NCI-H748 (cell line): ENCODE results near the gene PPIE.
"Not testable (repeated sequence)": the region's sequence is repeated elsewhere in the genome, so short reads cannot be mapped to it uniquely, and the experiment has no call there.

Experiments used
- DNase-seq: peaks from one replicate; lab custom pipeline; 2025; ENCODE audit not compliant: unreplicated experiment; lab: John Stamatoyannopoulos, UW

PPIE gene

GRCh38 chr1:39776886-39777285 is 38.2 kb downstream of the PPIE start:
- DNase-seq, result no peak

GRCh38 chr1:39777306-39777705 is 38.6 kb downstream of the PPIE start:
- no peak for DNase-seq

- not testable (repeated sequence) for DNase-seq
These were observed 39.2 kb downstream of the PPIE start for GRCh38 chr1:39777896-39778295.

- DNase-seq, result not testable (repeated sequence)
These were observed 39.9 kb downstream of the PPIE start for GRCh38 chr1:39778463-39779099.

- DNase-seq, result no peak
These were observed 40.5 kb downstream of the PPIE start for GRCh38 chr1:39779137-39779536.

- DNase-seq, result no peak
These were observed 41.1 kb downstream of the PPIE start for GRCh38 chr1:39779821-39780220.

GRCh38 chr1:39781349-39781715 is 42.6 kb downstream of the PPIE start:
- DNase-seq, result no peak

- DNase-seq, result no peak
These were observed 43.4 kb downstream of the PPIE start for GRCh38 chr1:39782103-39782502.

GRCh38 chr1:39782685-39783084 is 44.0 kb downstream of the PPIE start:
- not testable (repeated sequence) for DNase-seq

GRCh38 chr1:39786303-39787107 is 47.8 kb downstream of the PPIE start:
- DNase-seq, result not testable (repeated sequence)

GRCh38 chr1:39787108-39787375 is 48.4 kb downstream of the PPIE start:
- DNase-seq, result not testable (repeated sequence)

GRCh38 chr1:39787468-39787867 is 48.8 kb downstream of the PPIE start:
- no peak for DNase-seq

- peak; percentile 77 for DNase-seq
These were observed 49.3 kb downstream of the PPIE start for GRCh38 chr1:39787964-39788363.

GRCh38 chr1:39788426-39788757 is 49.7 kb downstream of the PPIE start:
- DNase-seq, result no peak

GRCh38 chr1:39788758-39789570 is 50.3 kb downstream of the PPIE start, which contains the start of gene BMP8B:
TSS of gene BMP8B (minus strand) at chr1:39788865. CDS start at chr1:39788485, 380 bp downstream.
- DNase-seq, result peak; percentile 100

GRCh38 chr1:39789571-39790110 is 51.0 kb downstream of the PPIE start:
- DNase-seq, result no peak

- no peak for DNase-seq
These were observed 53.2 kb downstream of the PPIE start for GRCh38 chr1:39791838-39792237.

- DNase-seq, result no peak
These were observed 57.0 kb downstream of the PPIE start for GRCh38 chr1:39795651-39796050.

- DNase-seq, result peak; percentile 91
These were observed 60.4 kb downstream of the PPIE start for GRCh38 chr1:39798859-39799769.

GRCh38 chr1:39799770-39800470 is 61.2 kb downstream of the PPIE start:
- peak; percentile 96 for DNase-seq
